HG03039 (cell line): ENCODE data around the gene EPN1.

Source experiments
- ATAC-seq: cut with Tn5 transposase; IDR thresholded peaks from one replicate; pipeline ENCODE4 v1.9.1; 2021; ENCODE audit warnings: mild to moderate bottlenecking, moderate library complexity; ENCODE audit not compliant: unreplicated experiment

Gene EPN1

DNA sequence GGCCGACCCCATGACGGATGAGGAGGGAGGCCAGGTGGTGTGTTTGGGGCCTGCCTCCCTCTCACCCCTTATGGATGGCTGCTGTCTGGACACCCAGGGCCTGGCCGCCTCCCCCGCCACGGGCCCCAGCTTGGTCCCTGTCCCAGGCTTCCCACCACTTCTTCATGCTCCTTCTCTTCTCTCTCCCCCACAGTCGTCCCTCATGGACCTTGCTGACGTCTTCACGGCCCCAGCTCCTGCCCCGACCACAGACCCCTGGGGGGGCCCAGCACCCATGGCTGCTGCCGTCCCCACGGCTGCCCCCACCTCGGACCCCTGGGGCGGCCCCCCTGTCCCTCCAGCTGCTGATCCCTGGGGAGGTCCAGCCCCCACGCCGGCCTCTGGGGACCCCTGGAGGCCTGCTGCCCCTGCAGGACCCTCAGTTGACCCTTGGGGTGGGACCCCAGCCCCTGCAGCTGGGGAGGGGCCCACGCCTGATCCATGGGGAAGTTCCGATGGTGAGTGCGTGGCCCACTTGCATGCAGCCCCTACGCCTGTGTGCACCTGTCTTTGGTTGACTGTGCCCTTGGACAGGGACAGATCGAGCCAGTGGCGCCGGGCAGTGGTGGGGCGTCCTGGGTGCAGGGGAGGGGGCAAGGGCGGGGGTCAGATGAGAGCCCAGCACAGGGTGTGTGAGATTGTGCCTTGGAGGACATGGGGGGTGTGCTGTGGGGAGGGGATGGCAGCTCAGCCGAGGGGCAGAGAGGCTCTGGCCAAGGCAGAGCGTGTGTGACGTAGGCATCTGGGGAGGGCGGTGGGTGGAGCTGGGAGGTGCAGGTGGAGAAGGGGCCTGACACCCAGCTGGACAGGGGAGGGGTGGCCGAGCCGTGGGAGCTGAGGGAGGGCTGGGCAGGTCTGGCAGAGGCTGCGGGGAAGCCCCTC is 16.8 kb downstream of the EPN1 start:
- ATAC-seq, result no peak

DNA sequence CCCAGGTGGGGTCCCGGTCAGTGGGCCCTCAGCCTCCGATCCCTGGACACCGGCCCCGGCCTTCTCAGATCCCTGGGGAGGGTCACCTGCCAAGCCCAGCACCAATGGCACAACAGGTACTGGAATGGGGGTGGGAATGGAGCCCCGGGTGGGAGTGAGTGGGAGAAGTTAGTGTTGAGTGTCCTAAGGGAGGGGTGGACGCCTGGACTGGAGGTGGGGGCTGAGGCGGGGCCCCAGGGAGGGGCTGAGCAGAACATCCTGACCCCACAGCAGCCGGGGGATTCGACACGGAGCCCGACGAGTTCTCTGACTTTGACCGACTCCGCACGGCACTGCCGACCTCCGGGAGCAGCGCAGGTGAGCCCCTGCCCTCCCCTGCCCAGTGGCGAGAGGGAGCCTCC is 17.7 kb downstream of the EPN1 start:
- no peak for ATAC-seq

- ATAC-seq, result no peak
These were observed 18.4 kb downstream of the EPN1 start for GRCh38 chr19:55693336-55693974.

DNA sequence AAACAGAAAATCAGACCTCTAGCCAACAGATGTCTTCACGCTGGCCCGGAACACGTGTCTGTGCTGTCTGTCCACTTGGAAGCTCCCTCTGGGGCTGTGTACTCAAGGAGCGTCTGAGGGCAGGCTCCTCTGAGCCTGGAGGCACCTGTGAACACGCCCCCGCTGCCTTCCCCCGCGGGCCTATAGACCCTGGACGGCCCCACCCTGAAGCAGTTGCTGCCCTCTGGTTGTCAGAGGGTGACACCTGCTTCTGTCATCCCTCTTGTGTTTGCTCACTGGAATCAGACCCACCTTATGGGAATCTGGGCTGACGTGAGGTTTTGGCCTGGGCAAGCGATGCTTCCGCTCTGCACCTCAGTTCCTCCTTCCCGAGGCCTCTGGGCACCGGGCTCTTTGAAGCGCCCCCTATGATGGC is 19.2 kb downstream of the EPN1 start:
- no peak for ATAC-seq

- no peak for ATAC-seq
These were observed 19.8 kb downstream of the EPN1 start for GRCh38 chr19:55694656-55695491.

DNA sequence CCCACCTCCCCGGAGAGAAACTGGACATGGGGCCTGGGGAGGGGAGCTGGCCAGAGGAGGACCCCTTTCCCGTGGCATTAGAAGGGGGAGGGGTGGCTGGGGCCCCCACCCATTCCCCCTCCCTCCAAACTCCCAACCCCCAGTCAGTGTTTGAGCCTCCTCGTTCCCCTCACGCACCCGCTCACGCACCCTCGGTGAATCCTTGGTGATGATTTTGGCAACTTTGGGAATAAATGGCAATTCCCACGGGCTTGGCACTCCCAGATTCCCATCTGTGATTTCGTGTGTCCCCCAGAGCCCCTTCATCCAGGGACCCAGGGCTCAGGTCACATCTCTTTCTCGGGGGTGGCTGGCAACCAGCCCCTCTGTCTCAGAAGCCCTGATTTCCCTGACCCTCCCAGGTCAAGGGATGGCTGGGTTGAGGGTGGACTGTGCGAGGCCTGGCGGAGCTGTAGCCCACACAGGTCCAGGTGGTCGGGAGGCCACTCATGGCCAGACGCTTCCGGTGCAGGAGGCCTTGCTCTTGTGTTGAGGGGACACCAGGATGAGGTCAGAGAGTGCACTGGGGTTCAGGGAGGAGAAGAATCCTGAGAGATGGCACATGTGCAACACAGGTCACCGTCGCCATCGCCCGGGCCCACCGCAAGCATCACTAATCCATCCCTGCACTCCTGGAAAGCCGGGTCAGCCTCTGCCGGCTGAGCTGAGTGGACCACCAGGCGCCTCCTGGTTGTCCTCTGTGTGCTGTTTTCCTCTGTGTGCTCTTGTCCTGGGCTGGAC is 20.7 kb downstream of the EPN1 start:
- ATAC-seq, result no peak

GRCh38 chr19:55696301-55697068 is 21.5 kb downstream of the EPN1 start:
- ATAC-seq, result no peak

DNA sequence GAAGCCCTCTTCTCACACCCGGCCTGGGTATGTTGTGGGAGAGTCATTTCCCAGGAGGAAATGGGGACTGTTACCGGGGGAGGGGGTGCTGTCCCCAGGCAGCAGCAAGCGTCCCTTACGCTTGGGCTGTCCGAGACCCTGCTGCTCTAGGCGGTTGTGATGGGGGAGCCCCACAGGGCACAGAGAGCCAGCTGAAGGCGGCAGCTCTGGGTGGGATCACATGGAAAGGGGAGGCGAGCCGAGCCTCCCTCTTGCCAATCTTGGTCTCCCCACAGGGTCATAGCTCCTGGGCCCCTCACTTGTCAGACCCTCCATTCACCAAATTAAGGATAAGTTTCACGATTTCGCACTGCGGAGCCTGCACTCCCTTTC is 22.0 kb downstream of the EPN1 start:
- no peak for ATAC-seq

- no peak for ATAC-seq
These were observed 22.7 kb downstream of the EPN1 start for GRCh38 chr19:55697698-55698097.

GRCh38 chr19:55698256-55698655 is 23.2 kb downstream of the EPN1 start:
- ATAC-seq, result no peak

DNA sequence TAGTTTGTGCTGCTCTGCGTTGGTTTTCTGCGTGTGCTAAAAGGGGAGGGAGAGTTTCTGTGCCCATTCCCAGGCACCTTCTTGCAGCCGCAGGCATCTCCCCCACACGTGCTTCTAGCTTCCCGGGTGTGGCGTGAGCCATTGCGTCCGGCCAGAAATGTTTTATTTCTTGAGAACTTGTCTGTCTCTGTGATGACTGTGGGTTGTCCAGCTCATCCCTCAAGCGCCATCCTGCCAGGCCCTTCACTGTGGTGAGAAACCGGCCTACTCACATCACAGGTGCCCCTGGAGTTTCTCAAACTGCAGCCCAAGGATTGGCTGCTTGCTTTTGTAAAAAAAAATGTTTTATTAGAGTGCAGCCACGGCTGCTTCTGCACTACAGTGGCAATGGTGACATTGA is 24.2 kb downstream of the EPN1 start:
- ATAC-seq, result no peak

DNA sequence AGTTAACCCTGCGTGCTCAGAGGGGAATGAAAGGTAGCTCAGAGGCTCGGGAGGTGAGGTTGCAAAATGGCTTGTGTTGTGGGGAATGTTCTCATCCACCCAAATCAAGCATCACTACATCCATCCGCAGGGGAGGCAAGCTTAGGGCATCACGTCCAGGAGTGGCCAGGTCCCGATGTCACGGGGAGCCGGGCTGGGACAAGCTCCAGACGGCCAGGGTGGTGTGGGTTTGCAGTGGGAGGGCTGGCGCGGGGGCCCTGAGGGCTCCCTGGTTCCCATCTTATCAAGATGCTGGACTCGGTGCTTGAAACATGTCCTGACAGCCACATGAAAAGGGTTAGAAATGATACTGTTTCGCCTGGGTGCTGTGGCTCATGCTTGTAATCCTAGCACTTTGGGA is 25.8 kb downstream of the EPN1 start:
- no peak for ATAC-seq

- ATAC-seq, result no peak
These were observed 27.2 kb downstream of the EPN1 start for GRCh38 chr19:55702131-55702627.

DNA sequence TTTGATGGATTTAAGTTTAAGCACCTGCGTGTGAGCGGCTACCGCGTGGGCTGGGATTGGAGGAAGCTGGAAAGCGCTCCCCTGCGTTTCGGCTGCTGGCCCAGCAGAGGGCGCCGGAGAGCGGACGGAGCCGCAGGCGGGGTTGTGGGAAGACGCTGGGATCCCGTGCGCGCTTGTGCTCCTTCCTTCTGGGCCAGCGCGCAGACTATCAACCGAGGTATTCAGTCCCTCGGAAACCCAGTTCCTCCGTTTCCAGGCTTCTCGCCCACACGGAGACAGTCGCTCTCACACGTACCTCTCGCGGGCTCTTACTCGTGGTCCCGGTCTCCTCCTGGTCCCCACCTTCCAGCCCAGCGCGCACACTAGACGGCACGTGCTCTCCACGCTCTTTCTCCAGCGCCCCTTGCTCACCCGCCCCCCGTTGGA is 28.8 kb downstream of the EPN1 start:
- ATAC-seq, result no peak

- ATAC-seq, result no peak
These were observed 29.6 kb downstream of the EPN1 start for GRCh38 chr19:55704494-55705245.

DNA sequence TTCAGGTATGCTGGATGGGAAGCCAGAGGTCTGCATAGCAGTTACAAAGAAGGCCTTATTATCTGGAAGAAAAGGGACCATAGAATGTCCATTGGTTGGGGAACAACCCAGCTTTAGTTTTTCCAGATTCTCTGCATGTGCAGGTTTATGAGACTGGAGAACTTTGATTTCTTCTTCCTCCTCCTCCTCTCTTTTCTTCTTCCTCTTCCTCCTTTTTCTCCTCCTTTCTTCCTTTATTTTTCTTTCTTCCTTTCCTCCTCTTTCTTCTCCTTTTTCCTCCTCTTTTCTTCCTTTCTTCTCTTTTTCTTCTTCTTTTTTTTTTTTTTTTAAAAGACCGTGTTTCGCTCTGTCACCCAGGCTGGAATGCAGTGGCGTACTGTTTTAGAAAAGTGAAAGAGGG is 30.9 kb downstream of the EPN1 start:
- no peak for ATAC-seq

- no peak for ATAC-seq
These were observed 36.7 kb downstream of the EPN1 start for GRCh38 chr19:55711719-55712118.

DNA sequence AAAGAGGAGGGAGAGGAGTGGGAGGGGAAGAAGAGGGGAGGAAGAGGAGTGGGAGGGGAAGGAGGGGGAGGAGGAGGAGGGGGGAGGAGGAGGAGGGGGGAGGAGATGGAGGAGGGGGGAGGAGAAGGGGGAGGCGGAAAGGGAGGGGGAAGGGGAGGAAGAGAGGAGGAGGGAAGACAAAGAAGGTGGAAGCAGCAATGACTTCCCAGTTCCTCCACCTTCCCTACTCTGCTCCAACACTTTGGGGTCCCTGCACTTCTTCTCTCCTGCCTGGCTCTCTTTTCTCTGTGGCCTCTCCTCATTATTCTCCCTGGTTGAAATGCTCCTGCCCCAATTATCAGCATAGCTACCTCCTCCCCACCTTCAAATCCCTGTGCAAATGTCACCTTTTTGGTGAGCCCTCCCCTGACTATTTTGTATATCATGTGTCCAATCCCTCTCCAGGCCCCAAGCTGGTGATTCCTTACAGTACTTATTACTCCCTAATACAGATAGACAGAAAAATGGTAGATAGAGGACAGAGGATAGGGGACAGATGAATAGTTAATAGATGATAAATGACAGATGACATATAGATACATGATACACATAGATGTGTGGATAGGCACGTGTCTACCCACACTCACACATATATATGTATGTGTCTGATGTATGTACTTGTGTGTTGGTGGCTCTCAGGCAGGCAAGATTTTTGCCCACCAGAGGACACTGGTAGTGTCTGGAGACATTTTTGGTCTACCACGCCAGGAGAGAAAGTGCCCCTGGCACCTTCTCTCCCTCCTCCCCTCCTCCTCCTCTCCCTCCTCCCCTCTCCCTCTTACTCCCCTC is 38.0 kb downstream of the EPN1 start:
- ATAC-seq, result no peak
